ENCODE measurements around the gene TAF5.
"Not testable (repeated sequence)": the region's sequence is repeated elsewhere in the genome, so short reads cannot be mapped to it uniquely, and the experiment has no call there.

Gene TAF5

DNA sequence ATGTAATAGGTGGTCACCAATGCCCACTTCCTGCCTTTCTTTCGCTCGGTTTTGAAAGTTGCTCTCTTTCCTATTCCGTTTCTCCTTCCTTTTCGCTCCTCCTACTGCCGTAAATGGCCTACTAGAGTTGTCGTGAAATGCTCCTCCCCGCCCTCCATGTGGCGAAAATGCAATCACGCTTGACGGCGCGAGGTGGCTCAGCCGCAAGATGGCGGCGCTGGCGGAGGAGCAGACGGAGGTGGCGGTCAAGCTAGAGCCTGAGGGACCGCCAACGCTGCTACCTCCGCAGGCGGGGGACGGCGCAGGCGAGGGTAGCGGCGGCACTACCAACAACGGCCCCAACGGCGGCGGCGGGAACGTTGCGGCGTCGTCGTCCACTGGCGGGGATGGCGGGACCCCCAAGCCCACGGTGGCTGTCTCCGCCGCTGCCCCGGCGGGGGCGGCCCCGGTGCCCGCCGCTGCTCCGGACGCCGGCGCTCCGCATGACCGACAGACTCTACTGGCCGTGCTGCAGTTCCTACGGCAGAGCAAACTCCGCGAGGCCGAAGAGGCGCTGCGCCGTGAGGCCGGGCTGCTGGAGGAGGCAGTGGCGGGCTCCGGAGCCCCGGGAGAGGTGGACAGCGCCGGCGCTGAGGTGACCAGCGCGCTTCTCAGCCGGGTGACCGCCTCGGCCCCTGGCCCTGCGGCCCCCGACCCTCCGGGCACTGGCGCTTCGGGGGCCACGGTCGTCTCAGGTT is at the start of gene TAF5:
TAF5 (plus strand) TSS at position 195 of the 737 bp plus-strand sequence; CDS start at position 209, 14 bp downstream.
- peak; percentile 92 for DNase-seq

DNA sequence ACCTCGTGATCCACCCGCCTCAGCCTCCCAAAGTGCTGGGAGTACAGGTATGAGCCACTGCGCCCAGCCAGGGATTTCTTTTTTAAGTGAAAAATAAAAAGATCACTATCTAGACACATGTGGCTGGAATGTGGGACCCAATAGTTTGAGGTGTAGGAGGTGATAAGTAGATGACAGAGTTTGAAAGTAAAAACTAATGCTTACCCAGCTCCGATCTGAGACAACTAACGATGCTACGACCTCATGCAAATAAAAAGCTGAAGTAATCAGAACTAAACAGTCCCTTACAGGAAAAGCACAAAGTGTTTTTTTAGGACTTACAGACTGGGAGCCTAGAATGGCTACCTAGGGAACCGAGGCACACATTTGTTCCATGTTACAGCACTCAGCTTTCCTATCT is 39.9 kb upstream of the TAF5 start:
- DNase-seq: no peak

DNA sequence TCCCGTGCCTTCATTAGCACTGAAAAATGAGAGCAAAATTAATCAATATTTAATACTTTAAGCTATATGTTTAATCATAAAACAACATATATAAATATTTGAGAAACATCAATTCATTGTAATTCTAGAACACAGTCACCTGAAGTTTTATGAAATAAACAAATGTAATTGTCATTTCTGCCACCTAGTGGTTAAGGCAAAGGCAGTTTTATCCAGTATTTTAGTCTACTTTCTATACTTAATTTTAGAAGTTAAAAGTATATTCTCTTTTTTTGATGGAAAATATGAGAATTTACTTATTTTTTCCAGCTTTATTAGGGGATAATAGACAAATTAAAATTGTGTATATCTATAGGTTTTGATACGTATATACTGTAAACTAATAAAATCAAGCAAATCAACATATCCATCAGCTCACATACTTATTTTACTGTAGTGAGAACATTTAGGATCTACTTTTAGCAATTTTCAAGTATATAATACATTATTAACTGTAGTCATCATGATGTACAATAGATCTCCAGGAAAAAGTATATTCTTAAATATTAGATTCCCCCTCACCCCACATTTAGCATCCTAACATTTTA is 33.7 kb upstream of the TAF5 start:
- no peak for DNase-seq

DNA sequence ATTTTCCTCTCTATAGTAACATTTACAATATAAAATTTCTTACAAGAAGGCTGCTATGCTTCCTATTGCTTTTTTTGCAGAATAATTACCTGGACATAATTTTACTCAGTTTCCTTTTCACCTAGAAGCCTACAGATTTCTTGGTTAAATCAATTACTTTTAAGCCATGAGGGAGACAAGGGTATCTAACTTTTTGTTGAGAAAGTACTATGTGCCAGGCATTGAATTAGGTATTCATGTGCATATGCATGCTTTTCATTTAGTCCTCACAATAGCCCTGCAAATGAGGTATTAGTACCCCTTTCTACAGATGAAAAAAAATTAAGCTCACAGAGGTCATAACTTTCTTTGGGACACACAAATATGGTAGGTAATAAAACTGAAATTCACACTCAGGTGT is 33.2 kb upstream of the TAF5 start:
- DNase-seq: no peak

DNA sequence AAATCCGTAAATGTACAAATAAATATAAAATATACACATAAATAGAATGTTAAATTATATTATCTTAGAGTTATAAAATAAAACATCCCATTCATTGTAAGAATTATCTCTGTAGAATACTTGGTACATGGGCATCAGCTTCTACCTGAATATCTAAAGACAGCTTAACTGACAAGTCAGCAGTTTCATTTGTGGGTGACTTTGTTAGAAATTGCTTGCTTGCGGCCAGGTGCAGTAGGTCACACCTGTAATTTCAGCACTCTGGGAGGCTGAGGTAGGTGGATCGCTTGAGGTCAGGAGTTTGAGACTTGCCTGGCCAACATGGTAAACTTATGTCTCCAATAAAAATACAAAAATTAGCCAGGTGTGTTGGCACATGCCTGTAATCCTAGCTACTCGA is 31.4 kb upstream of the TAF5 start:
- no peak for DNase-seq

DNA sequence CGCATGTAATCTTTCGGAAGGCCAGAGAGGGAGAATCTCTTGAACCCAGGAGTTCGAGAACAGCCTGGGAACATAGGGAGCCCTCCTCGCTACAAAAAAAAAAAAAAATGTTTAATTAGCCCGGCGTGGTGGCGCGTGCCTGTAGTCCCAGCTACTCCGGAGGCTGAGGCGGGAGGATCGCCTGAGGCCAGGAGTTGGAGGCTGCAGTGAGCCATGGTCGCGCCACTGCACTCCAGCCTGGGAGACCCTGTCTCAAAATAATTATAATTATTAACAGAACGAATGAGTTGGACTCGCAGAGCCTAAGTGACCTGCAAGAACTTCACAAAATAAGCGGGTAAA is 17.6 kb upstream of the TAF5 start:
- DNase-seq: no peak

DNA sequence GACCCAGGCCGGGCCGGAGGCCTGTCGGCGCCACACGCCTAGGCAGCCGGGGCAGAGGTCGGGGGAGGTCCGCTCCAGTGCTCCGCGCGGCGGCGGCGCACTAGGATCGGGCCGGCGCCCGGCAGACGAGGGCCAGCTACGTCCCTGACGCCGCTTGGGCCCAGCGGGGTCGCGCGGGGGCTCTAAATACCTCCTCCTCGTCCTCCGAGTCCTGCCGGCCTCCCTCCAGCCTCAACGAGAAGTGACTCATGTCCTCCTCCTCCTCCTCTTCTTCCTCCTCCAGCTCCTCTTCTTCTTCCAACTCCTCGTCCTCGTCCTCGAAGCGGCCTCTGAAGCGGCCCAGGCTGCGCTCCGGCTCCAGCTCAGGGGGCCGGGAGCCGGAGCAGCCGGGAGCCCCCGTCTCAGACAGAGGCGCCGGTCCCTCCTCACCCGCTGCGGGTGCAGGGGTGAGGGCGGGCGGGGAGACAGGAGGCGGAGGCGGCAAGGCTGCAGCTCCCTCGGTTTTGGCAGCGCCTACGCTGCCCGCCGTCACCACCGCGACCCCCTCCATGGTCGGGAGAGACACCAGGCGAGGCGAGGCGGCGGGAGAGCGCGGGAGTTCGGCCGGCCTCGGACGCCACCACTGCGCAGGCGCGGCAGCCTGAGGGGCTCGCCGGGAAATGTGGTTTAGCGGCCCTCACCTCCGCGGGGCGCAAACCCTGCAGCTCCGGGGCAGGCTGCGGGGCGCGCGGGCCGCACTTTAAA is 17.1 kb upstream of the TAF5 start, which contains the start of gene PCGF6:
PCGF6 (minus strand) TSS at position 624 of the 744 bp plus-strand sequence; CDS start at position 550, 74 bp downstream.
- DNase-seq: no peak

DNA sequence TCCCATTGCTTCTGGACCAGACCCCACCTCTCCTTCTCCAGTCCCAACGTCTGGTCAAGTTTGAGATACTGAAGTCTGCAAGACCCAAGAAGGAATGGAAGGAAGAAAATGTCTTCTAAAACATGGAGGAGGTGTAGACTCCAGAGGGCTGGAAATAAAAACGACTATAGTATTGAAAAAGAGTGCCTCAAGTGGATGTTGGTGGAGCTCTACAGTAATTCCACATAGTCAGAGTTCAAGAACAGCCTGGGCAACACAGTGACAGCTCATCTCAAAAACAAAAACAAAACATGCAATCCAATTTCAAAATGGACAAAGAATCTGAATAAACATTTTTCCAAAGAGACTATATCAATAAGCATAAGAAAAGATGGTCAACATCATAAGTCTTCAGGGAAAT is 14.5 kb upstream of the TAF5 start:
- DNase-seq: no peak

DNA sequence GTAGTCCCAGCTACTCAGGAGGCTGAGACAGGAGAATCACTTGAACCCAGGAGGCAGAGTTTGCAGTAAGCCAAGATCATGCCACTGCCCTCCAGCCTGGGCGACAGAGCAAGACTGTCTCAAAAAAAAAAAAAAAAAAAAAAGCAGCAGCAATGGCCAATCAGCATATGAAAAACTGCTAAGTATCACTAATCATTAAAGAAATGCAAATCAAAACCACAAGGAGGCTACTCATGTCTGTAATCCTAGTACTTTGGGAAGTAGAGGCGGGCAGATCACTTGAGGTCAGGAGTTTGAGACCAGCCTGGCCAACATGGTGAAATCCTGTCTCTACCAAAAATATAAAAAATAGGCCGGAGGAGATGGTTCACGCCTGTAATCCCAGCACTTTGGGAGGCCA is 13.2 kb upstream of the TAF5 start:
- DNase-seq: not testable (repeated sequence)

DNA sequence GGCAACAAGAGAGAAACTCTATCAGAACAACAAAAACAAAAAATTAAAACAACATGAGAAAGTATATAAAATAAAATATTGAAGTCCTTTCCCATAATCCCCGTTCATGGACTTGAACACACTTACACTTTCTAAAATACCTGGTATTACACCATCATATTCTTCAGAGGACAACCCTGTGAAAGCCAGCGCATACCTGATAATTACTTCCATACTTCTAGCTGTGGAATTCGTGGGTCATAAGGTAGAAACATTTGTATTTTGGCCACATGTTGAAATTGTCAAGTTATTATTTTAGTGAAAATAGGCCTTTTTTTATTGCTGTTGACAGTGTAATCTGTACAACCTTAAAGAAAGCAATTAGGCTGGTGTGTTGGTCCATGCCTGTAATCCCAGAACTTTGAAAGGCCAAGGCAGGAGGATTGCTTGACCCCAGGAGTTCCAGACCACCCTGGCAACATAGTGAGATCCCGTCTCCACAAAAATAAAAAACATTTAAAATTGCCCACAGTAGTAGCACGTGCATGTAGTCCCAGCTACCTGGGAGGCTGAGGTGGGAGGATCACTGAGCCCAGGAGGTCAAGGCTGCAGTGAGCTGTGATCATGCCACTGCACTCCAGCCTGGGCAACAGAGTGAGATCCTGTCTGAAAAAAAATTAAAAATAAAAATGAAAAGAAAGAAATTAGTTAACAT is 11.7 kb upstream of the TAF5 start:
- DNase-seq: no peak

DNA sequence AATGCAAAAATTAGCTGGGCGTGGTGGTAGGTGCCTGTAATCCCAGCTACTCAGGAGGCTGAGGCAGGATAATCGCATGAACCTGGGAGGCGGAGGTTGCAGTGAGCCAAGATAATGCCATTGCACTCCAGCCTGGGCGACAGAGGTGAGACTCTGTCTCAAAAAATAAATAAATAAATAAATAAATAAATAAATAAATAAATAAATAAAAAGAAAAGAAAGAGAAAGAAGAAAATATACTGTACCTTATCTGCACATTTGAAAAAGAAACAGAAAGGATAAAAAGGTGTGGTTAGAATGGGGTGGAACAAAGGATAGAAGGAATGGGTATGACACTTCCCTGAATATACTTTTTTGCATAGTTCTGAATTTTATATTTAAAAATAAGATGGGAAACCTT is 8.3 kb upstream of the TAF5 start:
- DNase-seq: not testable (repeated sequence)

DNA sequence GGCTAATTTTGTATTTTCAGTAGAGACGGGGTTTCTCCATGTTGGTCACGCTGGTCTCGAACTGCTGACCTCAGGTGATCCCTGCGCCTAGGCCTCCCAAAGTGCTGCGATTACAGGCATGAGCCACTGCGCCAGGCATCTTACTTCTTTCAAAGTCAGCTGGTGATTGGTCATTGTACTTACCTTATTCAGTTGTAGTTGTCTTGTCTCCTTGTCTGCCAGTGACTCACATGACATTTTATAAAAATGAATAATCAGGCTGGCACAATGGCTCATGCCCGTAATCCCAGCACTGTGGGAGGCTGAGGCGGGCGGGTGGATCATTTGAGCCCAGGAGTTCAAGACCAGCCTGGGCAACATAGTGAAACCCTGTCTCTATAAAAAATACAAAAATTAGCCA is 7.0 kb upstream of the TAF5 start:
- DNase-seq: not testable (repeated sequence)

DNA sequence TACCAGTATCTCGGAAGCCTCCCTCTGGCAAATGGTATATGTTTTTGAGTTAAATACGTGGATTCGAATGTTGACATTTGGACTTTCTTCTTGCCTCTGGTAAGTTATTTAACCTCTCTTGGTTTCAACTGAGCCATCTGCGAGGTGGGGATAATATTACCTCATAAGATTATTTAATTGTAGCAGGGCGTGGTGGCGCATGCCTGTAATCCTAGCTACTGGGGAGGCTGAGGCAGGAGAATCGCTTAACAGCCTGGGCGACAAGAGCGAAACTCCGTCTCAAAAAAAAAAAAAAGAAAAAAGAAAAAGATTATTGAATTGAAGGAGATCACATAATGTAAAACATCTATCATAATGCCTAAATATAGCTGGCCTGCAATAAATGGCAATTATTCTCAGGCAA is 396 bp upstream of the TAF5 start:
- no peak for DNase-seq

DNA sequence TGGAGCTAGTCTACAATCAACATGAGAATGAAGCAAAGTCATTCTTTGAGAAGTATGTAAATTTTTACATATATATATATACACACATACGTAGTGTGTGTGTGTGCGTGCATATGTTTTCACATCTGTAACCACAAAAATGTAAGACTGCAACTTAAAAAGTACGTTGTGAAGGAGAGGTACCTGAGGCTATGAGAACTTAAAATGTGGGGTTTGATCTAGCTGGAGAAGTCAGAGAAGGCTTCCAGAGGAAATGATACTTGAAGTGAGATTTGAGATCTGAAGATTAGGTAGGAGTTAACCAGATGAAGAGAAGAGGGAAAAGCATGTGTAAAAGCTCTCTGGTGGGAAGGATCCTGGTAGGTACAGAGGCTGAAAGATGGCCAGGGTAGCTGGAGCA is 5.8 kb downstream of the TAF5 start:
- no peak for DNase-seq

DNA sequence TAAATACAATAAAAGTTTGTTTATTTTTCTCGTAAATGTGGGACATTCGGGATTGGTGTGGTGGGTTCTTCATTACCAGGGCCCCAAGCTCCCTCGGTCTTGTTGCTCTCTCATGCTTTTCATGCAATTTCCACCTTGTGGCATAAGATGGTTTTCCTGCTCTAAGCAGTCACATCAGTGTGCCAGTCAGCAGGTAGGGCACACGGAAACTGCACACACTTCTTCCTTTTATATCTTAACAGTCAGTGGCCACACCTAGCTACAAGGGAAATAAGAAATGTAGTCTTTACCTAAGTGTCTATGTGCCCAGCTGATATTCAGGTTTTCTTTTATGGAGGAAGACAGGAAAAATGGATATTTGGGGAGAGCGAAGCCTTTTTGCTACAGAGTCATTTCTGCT is 6.5 kb downstream of the TAF5 start:
- DNase-seq: no peak

DNA sequence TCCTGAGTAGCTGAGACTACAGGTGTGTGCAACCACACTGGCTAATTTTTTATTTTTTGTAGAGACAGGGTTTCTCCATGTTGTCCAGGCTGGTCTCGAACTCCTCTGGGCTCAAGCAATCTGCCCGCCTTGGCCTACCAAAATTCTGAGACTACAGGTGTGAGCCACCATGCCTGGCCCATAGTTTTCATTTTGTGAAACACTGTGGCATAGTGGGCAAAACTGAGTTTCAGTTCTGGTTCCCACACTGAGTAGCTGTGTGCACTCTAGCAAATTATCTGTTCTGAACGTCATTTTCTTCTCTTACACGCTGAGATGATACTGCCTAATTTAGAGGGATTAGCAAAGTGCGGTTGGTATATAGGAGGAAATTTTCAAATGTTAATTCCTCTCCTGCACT is 15.0 kb downstream of the TAF5 start:
- DNase-seq: no peak

DNA sequence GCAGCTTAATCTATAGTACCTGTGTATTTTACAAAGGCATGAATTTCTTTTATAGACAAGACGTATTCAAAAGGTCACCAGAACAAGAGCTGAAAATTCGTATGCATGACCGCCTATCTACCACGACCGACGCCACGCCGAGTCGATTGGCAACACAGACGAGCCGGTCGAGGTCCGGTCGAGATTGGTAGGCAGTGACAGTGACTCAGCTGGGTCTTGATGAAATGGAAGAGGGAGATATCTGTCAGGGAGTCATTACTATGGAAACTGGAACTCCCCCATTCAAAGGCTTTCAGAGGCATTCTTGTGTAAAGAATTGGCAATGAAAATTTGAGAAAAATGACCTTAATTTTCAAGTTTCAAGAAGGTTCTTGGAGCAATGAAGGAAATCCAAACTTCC is 26.4 kb downstream of the TAF5 start:
- DNase-seq: no peak

DNA sequence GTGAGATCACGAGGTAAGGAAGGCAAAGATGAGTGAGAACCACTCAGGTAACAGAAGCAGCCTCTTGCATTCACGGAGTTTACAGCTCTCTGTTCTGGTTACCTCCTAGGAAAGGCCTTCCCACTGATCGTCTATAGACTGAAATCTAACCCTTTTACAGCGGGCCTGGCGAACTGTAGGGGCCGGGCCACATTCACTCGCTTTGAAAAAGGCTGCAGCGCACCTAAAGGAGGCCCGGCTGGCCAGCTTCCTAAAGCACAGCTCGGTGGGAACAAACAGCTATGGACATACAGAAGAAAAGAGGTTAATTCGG is 27.9 kb downstream of the TAF5 start:
- no peak for DNase-seq

DNA sequence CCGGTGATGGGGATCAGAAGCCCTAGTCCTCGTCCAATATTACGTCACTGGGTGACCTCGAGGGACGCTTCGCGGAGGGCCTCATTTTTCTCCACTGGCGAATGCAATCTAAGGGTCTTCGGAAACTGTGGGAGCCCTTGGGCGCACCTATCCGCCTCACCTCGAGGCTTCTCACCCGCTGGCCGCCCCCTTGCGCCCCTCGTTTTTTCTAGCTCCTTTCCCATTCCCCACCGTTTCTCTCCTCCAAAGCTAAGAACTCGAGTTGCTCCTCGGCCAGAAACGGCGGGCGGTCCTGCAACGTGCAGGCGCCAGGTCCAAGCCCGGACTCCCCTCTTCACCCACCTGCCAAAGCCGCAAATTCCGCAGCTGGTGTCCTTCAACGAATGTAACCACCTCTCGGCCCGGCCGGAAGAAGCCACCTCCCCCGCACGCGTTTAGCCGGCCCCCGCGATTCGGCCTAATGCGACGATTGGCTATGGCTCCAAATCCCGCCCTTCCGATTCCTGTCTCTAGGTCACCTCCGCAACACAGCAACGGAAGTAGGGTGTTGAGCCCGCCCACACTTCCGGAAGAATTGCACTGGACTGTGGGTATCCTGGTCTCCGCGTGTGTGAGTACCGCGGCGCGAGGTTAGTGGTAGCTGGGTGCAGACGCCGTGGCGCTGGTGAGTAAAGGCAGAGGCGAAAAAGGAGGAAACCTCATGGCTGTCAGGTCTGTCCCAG is 28.5 kb downstream of the TAF5 start, which contains the start of the genes ATP5MK and PDCD11:
ATP5MK (minus strand) TSS at position 409 of the 722 bp plus-strand sequence. CDS start 4,018 bp downstream, outside the sequence.
PDCD11 (plus strand) TSS at position 560 of the 722 bp plus-strand sequence. CDS start 1,801 bp downstream, outside the sequence.
- peak; percentile 75 for DNase-seq

DNA sequence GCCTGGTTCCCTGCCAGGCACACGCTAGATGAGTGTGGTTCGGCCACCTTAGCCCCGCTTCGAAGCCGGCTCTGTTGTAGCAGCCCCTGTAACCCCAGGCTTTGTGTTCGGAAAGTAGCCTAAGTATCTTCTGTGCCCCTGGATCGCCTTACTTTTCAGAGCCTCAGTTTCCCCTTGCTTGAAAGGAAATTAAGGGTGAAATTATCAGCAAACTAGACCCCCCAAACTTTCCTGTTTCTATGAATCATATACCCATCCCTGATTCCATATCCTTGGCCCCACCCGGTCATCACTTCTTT is 29.0 kb downstream of the TAF5 start:
- no peak for DNase-seq

DNA sequence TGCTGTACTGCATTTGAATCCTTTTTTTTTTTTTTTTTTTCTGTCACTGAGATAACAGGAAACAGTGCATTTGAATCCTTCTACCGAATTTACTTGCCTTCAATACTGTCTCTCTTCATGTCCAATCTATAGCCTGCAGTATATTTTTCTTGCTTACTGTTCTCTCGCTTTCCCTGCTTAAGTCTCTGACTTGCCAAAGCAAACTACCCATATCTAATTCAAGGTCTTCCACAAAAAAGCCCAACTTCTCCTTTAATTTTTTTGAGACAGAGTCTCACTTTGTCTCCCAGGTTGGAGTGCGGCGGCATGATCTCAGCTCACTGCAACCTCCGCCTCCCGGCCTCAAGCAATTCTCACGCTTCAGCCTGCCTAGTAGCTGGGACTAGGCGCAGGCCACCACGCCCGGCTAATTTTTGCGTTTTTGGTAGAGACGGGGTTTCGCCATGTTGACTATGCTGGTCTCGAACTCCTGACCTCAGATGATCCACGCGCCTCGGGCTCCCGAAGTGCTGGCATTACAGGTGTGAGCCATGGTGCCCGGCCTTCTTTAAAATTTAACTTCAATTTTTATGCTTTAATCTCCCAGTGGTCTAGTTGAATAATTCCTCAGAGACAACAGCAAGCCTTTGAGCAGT is 29.5 kb downstream of the TAF5 start:
- DNase-seq: no peak

DNA sequence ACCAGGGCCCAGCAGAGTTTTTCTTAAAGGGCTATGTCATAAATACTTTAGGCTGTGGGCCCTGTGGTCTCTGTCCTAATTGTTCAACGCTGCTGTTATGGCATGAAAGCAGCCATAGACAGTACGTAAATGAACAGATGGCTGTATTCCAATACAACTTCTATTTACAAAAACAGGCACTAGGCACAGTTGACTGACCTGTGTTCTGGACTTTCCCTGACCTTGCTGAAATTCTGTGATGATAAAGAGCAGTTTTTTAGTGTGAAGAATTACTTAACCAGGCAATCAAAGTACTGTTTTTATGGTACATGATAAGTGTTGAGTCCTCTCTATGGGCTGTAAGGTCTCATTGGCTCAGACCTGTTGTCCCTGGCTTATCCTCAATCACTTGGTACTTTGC is 45.8 kb downstream of the TAF5 start:
- DNase-seq: no peak

Measured in NCI-H1436 treated with DMSO at 0.1 percent for 48 hours (cell line).